Right forelimb (tissue), 1 donor: Measurements from ENCODE around the gene DGCR8.

Source experiments
- DNase-seq: peaks from one replicate; pipeline ENCODE4 v3.0.0-alpha.2; 2018

Gene DGCR8

DNA sequence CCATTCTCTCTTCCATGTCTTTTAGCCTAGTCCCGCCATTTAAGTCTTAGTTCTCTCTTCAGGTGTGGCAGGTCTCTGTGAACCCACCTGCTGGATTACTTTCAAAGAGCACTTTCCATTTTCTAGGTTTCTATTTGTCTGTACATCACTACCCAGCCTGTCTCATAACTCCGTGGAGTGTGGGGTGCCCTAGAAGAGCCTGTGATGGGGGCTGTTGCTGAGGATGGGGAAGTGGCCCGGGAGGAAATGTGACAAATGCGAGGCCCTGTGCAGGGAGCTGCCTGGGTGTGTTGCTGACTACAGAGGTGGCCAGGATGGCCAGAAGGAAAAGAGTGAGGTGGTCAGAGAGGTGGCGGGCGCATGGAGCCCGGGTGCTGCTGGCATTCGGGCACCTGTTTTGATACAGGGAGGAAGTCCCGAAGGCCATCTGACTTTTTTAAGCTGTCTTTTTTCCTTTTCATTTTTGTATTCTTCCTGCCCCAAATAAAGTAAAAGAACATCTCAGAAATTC, 10.7 kb downstream of the DGCR8 start:
- DNase-seq: peak; percentile 12

DNA sequence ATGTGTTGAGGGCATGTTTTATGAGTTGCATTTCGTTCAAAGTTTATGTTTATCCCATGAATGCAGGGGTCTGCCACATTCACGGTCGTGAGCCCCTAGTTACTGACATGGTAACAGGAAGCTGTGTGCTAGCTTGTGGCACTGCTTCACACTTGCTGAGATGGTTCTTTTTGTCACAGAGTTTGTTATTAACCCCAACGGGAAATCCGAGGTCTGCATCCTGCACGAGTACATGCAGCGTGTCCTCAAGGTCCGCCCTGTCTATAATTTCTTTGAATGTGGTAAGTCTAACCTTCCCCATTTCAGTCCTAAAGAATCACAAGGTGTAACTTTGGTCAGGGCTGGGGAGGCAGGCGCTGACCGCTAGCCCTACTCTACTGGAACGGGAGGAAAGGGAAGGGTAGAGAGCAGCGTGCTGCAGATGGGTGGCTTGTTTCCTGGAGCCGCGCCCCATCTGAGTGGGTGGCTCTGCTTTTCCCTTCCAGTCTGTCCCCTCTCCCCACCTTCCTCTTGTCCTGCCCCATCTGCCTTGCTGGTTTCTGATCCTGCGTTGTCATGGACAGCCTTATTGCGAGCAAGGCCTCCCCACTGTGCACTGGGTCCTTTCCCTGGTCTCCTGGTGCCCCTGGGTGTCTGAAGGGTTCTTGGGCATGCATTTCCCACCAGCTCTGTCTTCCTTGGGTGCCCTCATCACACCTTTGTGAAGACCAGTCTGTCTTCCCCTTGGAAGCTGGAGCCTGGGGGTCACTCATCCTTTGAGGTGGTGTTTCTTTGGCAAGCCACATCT, 11.8 kb downstream of the DGCR8 start:
- DNase-seq: peak; percentile 19

DNA sequence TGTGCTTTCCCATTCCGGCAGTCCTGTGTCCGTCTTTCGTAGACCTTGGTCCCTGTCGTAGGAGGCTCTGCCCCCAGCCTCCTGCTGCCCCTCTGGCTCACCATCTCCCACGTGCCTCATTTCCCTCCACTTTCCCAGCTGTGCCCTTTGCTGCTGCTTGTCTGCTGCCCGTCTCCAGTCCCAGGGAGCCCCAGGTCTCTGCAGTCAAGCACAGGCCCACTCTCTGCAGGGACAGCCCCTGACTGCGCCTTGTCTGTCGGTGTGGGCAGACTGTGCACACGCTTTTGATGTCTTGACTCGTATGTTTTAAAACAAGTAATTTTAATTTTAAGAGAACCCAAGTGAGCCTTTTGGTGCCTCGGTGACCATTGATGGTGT, 12.4 kb downstream of the DGCR8 start:
- peak; percentile 22 for DNase-seq

DNA sequence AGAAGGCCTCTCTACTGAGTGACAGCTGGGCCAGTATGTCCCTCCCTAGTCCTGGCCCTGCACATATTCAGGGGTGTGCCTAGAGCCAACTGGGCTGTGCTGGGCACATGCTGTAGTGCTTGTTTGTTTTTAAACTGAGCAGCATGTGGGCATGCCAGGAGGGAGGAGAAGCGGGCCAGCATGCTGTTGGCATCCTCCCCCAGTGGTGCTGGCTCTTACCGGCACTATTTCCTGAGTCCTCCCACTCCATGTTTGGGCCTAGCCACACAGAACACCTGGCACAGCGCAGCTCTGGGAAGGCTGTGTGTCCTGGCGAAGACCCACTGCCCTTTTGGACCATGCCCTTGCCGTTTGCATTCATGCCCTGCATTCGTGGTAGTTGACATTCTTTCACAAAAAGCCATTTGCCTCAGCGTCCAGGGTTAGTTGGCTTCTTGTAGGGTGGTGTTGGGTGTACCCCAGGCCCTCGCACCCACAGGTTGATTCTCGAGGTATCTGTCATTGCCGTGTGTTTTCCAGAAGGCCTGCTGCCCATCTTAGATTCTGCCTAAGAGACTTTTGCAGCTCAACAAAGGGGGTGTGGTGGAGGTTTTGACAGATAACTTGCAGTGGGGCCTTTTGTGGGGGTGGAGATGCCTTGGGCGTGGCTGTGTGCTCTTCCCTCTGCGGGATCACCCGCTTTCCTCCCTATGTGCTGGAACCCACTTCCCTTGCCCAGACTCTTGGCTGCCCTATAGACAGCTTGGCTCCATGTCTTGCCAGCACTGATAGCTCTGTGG, 13.6 kb downstream of the DGCR8 start:
- peak; percentile 21 for DNase-seq

DNA sequence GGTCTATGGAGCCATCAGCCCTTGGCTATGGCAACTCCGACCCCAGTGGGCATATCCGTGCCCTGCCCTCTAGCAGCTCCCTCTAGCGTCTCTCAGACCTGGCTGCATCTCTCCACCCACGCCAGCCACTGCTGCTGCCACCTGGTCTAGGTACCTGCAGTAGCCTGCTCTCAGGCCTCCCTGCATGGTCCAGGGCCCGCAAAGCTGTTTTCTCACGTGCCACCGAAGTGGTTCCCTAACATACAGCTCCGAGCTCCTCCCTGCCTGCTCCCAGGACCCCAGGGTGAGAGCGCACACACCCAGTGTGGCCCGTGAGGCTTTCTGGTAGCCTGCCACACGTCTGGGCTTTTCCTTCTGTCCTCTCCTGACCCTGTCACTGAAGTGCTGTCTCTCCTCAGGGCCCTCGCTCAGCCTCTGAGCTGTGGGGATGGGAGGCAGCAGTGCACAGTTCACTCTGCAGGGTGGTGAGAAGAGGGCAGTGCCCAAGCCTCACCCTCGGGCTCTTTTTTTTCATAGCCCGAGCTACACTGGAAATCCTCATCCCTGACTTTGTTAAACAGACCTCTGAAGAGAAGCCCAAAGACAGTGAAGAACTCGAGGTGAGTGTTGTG, 14.3 kb downstream of the DGCR8 start:
- DNase-seq: peak; percentile 21

DNA sequence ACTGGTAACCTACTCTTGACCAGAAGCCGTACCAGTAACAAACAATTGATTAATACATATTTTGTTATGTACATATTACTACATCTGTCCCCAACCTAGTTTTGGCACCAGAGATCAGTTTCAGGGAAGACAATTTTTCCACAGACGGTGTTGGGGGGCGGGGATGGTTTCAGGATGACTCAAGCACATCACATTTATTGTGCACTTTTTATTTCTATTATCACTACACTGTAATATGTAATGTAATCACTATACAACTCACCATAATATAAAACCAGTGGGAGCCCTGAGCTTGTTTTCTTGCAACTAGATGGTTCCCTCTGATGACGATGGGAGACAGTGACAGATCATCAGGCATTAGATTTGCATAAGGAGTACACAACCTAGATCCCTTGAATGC, 15.5 kb downstream of the DGCR8 start:
- DNase-seq: no peak

DNA sequence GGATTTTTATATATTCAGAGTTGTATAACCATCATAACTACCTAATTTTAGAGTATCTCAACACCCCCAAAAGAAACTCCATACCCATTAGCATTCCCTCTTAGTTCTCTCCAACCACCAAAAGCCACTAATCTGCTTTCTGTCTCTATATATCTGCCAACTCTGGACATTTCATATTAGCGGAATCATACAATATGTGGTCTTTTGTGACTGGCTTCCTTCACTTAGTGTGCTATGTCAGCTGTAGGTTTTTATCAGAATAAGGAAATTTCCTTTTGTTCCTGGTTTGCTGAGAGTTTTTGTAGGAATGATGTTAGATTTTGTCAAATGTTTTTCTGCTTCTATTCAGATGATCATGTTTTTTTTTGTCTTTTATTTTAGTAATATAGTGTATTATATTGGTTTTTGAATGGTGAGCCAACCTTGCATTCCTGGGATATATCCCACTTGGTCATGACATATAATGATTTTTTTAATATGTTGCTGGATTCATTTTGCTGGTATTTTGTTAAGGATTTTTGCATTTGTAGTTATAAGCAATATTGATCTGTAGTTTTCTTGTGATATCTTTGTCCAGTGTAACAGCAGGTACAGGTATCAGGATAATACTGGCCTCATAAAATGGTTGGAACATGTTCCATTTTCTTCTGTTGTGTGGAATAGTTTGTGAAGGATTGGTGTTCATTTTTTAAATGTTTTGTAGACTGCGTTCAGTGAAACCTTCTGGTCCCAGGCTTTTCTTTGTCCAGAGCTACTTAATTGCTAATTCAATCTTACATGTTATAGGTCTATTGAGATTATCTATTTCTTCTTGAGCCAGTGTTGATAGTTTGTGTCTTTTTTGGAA, 16.8 kb downstream of the DGCR8 start:
- no peak for DNase-seq

DNA sequence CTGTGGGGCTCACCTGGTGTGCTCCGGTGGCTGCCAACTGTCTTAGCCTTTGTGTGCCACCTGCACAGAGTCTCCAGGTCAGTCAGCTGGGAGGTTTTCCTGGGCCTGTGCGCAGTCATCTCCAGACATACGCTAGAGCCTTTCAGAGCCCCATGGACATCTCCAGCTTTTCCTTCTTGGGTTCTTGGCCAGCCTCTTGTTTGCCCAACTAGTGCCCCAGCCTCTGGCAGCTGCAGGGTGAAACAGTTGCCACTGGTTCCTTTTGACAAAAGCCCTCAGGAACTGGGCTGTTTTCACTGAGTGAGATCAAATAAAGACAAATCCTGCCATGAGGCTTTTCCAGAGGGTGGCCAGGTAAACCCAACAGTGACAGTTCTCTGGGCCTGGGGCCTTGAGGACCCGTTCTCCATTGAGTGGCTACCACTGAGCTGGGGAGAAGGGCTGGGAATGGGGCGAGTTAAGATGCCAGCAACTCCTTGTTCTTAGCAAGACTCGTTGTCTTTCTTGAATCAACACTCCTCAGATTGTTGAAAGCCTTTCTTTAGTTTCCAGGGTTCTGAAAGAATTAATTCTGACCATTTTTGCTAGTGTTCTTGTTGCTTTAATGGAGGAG, 19.2 kb downstream of the DGCR8 start:
- DNase-seq: no peak

DNA sequence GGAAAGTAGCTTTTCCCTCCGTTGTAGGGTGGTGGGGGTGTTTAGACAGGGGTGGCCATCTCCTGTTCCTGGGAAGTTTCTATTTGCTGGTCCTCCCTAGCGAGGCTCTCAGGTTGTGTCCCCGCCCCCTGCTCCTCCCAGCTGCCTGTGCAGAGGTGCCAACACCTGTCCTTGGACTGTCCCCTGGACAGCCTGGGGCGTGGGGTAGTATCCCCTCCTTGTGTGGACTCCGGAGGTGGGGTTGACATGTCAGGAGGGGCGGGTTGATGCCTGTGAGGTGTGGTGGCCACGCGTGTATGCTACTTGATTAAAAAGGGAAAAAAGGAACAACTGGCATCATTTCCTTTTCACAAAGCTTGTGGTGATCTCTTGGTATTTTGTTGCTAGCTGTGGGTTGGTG, 21.6 kb downstream of the DGCR8 start:
- DNase-seq: no peak

DNA sequence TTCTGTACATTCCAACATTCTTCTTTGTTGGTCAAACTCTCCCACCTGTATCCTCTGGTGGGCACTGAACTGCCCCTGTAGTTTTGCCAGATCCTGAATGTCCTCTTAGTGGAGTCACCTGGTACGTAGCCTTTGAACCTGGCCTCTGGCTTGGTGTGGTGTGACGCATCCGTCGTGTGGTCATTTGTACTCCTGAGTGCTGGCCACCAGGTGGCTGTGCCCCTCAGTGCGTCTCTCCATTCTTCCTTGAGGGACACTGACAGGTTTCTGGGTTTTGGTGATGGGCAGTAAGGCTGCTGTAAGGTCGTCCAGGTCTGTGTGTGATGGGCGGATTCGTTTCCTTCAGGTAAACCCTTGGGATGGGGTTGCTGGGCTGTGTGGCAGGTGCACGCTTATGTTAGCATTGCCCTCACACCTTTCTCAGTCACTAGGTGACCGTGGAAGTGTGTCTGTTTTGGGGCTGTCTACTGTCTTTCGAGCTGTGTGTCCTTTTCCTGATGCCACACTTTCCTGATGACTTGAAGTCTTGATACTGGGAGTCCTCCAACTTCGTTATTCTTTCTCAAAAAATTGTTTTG, 22.3 kb downstream of the DGCR8 start:
- DNase-seq: no peak

DNA sequence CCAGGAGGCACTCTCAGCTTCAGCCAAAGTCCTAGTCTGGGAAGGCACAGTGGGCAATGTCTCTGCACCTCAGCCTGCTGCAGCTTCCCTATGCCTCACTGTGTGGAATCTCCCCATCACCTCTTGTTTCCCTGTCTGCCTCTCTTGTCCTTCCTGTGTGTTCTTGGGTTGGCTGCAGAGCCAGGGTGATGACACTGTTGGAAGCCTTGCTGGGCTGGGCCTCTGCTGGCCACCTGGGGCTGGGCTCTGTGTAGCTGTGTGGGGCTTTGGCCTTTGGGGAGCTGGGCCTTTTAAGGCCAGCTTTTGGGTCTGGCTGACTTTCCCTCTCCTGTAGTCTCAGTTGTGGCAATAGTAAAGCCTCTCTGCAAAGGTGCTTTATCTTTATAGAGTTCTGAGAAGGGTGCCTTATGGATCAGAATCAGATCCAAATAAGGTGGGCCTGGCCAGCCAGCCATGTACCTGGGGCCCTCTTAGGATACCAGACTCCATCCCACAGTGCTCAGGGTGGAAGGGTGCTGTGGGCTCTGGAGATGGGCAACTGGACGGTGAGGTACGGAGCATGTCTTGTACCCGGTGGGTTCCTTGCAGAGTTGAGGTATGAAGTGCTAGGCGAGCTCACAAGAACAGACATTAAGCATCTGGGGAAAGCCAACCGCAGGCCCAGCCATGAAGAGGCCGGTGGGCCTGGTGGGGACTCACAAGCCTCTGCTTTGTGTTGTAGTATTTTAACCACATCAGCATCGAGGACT, 25.6 kb downstream of the DGCR8 start:
- no peak for DNase-seq

DNA sequence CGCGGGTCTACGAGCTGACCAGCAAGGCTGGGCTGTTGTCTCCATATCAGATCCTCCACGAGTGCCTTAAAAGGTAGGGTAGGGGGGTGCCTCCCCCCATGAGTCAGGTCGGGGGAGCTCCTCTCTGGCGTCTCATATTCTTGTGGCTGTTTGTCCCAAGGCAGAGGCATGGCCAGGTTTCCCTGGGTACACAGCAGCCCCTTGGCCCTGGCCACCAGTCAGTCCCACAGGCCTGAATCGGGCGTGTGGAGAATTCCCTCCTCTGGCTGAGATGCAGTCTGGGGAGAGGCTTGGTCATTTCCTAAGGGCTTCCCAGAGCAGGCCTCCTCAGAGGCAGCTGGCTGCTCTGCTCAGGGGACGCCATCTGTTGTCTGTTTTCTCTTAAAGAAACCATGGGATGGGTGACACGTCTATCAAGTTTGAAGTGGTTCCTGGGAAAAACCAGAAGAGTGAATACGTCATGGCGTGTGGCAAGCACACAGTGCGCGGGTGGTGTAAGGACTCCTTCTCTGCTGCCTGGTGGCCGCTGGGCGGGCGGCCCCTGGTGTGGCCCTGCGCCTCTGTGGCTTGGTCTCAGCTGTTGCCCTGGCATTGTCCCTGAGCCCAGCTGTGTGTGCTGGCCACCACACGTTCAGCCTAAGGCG, 26.3 kb downstream of the DGCR8 start:
- DNase-seq: no peak

DNA sequence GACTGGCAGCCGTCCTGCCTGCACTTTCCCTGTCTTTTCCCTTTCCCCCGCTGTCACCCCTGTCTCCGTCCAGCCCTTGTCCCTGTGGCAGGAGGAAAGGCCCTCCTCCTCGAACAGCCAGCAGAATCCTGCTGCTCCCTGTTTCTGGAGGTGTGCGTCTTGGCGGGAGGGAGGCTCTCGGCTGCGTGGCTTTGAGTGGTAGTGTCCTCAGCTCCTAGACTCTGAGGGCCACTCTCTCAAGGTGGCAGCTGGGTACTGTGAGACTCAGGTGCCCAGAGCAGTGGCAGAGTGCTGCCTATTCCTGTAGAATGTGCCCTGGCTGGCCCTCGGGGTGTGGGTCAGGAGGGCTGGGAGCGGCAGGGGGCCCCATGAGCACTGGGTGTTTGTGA, 26.8 kb downstream of the DGCR8 start:
- DNase-seq: no peak

DNA sequence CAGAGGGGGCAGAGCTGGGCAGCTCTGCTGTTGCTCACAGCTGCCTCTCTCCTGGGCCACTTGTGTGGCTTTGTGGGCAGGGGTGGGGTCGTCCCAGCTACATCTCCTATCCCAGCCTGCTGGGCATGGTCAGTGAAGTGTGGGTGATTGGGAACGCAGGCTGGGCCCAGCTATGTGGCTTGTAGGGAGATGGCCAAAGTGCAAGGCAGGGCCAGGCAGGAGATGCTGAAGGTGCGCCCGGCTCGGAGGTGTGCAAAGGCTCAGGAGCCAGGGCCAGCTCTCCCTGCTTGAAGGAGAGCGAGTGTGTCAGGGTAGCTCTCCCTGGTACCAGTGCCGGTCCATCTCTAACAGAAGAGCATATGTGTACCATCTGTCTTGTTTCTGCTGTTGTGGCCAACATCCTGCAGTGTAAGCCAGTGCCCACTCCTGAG, 27.4 kb downstream of the DGCR8 start:
- no peak for DNase-seq

DNA sequence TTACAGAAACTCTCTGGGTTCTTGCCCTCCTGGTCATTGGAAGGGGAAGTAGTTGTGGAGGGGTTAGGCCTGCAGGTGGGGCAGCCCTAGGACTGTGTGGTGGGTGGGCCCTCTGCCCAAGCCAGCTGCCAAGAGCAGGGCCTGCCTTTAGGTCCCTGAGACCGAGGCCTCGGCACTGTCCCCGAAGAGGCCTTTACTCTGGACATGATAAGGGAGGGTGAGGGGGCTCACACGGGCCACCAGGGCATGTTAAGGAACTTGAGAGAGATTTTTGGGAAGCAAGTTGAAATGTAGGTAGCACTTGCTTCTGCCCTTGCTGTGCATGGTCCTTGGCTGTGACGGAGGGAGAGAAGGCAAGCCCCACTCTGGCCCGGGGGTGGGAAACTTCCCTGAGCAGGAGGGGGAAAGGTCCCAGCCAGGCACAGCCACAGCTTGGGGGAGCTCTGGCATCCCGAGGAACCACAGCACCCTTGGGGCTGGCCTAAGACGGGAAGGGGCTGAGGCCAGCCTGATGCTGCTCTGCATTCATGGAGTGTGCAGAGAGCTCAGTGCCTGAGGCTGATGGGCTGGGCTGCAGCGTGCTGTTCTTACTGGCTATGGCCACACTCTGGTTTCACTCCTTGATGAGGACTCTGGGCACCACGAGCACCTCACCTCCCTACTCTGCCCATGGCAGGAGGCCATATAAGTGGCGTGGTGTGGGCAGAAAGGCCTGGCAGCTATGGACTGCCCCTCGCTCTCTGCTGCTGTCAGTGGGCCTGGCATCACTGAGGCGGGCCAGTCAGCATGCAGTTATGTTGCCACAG, 28.1 kb downstream of the DGCR8 start:
- DNase-seq: no peak

DNA sequence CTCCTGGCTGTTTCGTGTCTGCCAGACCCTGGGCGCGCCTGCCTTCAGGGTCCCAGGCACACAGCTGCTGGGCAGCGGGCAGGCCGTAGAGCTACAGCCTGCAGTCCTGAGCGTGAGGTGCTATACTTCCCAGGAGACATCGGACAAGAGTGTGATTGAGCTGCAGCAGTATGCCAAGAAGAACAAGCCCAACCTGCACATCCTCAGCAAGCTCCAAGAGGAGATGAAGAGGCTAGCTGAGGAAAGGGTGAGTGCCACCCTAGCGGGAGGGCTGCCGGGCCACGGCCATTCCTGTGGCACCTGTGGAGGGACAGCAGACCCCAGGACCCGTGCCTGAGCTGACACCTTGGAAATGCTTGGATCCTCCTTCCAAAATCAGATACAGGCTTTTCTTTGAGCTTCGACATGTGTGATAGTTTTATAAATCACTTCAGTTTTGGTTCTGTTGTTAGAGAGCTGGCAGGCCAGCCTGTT, 28.8 kb downstream of the DGCR8 start:
- no peak for DNase-seq

DNA sequence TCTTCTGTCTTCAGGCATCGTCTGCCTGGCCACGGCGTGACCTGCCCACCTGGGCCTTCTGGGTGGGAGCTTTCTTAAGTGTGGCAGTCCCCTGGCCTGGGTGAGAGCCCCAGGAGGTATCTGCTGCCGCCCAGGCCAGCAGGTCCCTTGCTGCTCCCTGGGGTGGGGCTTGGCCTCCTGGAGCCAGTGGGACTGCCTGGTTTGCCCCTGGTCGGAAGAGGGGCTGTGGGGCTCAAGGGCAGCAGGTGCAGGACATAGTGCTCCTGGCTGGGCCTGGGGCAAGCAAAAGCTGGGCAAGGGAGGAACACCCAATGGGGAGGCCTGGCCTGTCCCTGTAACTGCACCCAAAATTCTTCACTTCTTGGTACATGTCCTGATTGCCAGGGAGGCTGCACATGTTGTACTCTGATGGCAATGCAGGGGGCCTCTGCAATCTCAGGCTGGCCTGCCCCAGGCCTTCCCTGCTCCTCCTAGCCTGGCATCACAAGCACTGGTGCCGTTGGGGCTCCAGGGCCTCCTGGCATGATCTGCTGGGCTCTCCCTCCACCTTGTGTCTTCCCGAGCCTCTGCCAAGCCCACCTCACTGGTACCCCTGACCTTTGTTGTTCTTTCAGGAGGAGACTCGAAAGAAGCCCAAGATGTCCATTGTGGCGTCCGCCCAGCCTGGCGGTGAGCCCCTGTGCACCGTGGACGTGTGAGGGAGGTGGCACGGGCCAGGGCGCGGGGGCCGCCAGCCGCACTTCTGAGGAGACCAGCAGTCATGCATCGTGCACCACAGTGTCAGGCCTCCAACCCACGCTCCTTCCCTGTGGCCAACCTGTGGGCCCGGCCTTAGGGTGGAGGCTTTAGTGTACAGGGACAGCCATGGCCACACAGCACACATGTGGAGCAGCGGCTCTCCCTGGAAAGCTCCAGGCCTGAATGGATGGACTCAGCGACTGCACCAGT, 29.6 kb downstream of the DGCR8 start:
- no peak for DNase-seq

DNA sequence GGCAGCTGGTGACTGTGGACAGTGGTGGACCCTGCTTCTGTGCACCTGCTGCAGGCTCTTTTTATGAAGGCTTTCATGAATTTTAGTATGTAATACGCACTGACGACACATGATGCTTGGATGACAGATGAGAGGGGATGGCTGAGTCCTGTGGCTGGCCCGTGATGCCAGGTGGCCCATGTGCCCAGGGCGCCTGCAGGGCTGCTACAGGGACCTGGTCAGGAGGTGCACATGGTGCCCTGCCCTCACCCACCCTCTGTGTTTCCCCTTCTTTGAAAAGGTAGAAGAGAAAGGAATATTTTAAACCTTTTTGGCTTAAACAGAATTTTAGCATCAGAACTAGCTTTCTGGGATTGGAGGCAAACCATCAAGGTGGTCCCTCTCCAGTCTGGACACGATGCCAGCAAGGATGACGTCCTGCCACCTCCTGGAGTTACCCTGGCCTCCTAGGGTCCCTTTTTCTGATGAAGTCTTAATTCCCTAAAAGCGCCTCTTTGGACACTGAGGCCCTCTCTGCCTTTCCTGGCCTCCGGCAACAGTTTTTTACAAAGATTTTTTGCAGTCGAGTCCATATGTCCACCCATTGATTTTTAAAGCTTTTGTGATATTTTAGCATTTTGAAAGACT, 30.4 kb downstream of the DGCR8 start:
- DNase-seq: no peak
